CD4-positive, alpha-beta T cell (primary cell): Measurements from ENCODE around the gene CYP2A7. TPM values are rescaled to one million over a fixed set of nuclear protein-coding genes. Genes with fewer than 3 reads are reported as not detected.
"Not testable (repeated sequence)": the region's sequence is repeated elsewhere in the genome, so short reads cannot be mapped to it uniquely, and the experiment has no call there.

ENCODE experiments used
- ATAC-seq: fragments of 200-7000 bp; cut with Tn5 transposase; one replicate; pipeline ENCODE4 v1.10.0; 2022; ENCODE audit warnings: mild to moderate bottlenecking; ENCODE audit not compliant: poor library complexity
- CTCF ChIA-PET: fragments of 350-600 bp; sonication (Branson Sonifier 250); formaldehyde crosslinking; loops from one replicate; lab custom pipeline; 2021; ENCODE audit warnings: antibody characterized with exemption, inconsistent platforms; lab: Charles Lee
- POLR2A ChIA-PET: fragments of 350-600 bp; sonication (Branson Sonifier 250); formaldehyde crosslinking; loops from one replicate; lab custom pipeline; 2021; ENCODE audit warnings: antibody characterized with exemption, inconsistent platforms; lab: Charles Lee
- DNase-seq, 14 experiments: peaks; one replicate each; pipeline ENCODE4 v3.0.0-alpha.2; 2013 to 2020; ENCODE audit warnings: mixed read lengths in 2 of 14
- H3K27ac ChIP-seq, 2 donors: one replicate each; pipeline versions ENCODE4 v1.5.1 to v1.7.0; 2013; ENCODE audit warnings: low read length in 2 of 2, low read depth in 1 of 2, mild to moderate bottlenecking in 1 of 2
- H3K27me3 ChIP-seq, 2 experiments: 1 replicate in 1 of 2; 2 replicates in 1 of 2; pipeline versions ENCODE4 v1.6.1 to v1.7.0; 2013; ENCODE audit warnings: low read length in 2 of 2, control low read depth in 1 of 2, mild to moderate bottlenecking in 1 of 2, moderate library complexity in 1 of 2; ENCODE audit not compliant: insufficient read depth in 2 of 2, control insufficient read depth in 1 of 2
- H3K36me3 ChIP-seq: one replicate; pipeline ENCODE4 v1.6.1; 2013; ENCODE audit warnings: low read length, control low read depth; ENCODE audit not compliant: insufficient read depth
- H3K4me1 ChIP-seq: one replicate; pipeline ENCODE4 v1.6.1; 2013; ENCODE audit warnings: low read length, control low read depth; ENCODE audit not compliant: insufficient read depth
- H3K4me3 ChIP-seq: one replicate; pipeline ENCODE4 v1.5.1; 2013; ENCODE audit warnings: mild to moderate bottlenecking, low read length, moderate library complexity
- H3K9me3 ChIP-seq, 2 experiments: 1 replicate in 1 of 2; 2 replicates in 1 of 2; pipeline versions ENCODE4 v1.6.1 to v1.7.0; 2013; ENCODE audit warnings: low read length in 2 of 2, mild to moderate bottlenecking in 2 of 2, control low read depth in 1 of 2, moderate library complexity in 1 of 2; ENCODE audit not compliant: control insufficient read depth in 1 of 2, insufficient read depth in 1 of 2
- H3K27ac Mint-ChIP-seq: one replicate; pipeline ENCODE4 v1.8.0; 2020; ENCODE audit warnings: mixed read lengths
- H3K27me3 Mint-ChIP-seq: one replicate; pipeline ENCODE4 v1.8.0; 2021; ENCODE audit warnings: mixed read lengths
- H3K36me3 Mint-ChIP-seq: one replicate; pipeline ENCODE4 v1.8.0; 2021; ENCODE audit warnings: low read depth, mixed read lengths
- H3K4me1 Mint-ChIP-seq: one replicate; pipeline ENCODE4 v1.8.0; 2021; ENCODE audit warnings: low read depth, mixed read lengths
- H3K4me3 Mint-ChIP-seq: one replicate; pipeline ENCODE4 v1.8.0; 2020; ENCODE audit warnings: mild to moderate bottlenecking, mixed read lengths
- H3K9me3 Mint-ChIP-seq: one replicate; pipeline ENCODE4 v1.8.0; 2020; ENCODE audit warnings: mixed read lengths
- intact Hi-C, 2 experiments: fragments of 100-400 bp; cut with DNase I in 1 of 2; cut with micrococcal nuclease in 1 of 2; formaldehyde crosslinking; loops; one replicate each; pipeline versions ENCODE4 v1.15.1 to v1.9.0; 2023 to 2025; cut with DNase I, micrococcal nuclease
- total RNA-seq, 174 experiments: library from RNA in 2 of 174; stranded (reverse) in 2 of 174; gene quantifications; one replicate each; pipeline ENCODE4 v1.2.3 and lab custom pipeline; 2021 to 2026
- TF ChIP-seq, protein P1 (sequence below): fragments of 200-600 bp; IDR thresholded peaks from one replicate; pipeline ENCODE4 v1.8.0; 2022; ENCODE audit warnings: antibody characterized with exemption, mild to moderate bottlenecking

The CYP2A7 gene
- total RNA-seq, 2 experiments from 2014 or later: not detected

DNA sequence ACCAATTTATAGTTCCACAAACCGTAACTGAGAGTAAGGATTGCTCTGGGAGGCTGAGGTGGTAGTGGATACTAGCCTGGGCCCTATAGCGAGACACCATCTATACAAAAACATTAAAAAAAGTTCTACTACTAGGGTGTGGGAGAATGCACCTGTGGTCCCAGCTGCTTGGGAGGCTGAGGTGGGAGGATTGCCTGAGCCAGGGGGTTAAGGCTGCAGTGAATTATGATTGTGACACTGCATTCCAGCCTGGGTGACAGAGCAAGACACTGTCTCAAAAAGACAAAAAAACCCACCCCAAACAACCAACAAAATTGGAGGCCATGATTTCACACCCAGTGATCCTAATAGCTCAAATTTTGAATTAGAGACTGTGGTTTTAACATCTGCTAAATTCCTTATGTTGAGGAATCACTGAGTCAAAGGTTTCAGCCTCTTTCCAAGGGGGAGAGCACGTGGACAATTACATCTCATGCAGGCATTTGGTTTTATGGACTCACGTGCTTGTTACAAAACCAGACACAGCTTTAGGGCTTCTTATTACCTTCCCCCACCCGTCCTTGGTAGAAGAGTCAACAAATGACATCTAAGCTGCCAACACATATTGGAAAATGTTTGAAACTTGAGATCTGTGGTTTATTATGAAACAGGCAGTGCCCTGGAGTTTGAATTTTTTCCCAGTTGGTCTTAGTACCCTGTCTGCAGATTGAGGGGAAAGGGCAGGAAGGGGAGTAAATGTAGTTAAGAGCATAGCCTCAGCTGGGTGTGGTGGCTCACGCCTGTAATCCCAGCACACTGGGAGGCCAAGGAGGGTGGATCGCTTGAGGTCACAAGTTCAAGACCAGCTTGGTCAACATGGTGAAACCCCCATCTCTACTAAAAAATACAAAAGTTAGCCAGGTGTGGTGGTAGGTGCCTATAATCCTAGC lies 50.3 kb downstream of the CYP2A7 start:
- Mint-ChIP-seq H3K27me3 (no peaks in the 10 kb centered on the region), H3K27ac (peak overlapping the region; percentile 80), H3K9me3 (peaks cover 3% of the 10 kb centered on the region), H3K4me1 (peaks cover 35% of the 10 kb centered on the region), H3K36me3 (peaks cover 9% of the 10 kb centered on the region), H3K4me3 (no peak overlapping the region)
- intact Hi-C loops: no loop called here
- Histone ChIP-seq H3K27ac (no peak overlapping the region), H3K4me1 (peaks cover 15% of the 10 kb centered on the region), H3K4me3 (no peak overlapping the region), H3K27me3 (no peaks in the 10 kb centered on the region), H3K9me3 (no peaks in the 10 kb centered on the region), H3K36me3 (peaks cover 2% of the 10 kb centered on the region)
- ChIA-PET POLR2A (interaction anchor here (0.7 kb wide), 2 partner anchors 33 to 970 kb away, joined by 3 to 4 read pairs; partner anchors contain the start of gene EGLN2), CTCF (no interaction called here)
- no peak for ATAC-seq
- TF ChIP-seq, protein P1, sequence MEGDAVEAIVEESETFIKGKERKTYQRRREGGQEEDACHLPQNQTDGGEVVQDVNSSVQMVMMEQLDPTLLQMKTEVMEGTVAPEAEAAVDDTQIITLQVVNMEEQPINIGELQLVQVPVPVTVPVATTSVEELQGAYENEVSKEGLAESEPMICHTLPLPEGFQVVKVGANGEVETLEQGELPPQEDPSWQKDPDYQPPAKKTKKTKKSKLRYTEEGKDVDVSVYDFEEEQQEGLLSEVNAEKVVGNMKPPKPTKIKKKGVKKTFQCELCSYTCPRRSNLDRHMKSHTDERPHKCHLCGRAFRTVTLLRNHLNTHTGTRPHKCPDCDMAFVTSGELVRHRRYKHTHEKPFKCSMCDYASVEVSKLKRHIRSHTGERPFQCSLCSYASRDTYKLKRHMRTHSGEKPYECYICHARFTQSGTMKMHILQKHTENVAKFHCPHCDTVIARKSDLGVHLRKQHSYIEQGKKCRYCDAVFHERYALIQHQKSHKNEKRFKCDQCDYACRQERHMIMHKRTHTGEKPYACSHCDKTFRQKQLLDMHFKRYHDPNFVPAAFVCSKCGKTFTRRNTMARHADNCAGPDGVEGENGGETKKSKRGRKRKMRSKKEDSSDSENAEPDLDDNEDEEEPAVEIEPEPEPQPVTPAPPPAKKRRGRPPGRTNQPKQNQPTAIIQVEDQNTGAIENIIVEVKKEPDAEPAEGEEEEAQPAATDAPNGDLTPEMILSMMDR: no peak
- no peak for DNase-seq

DNA sequence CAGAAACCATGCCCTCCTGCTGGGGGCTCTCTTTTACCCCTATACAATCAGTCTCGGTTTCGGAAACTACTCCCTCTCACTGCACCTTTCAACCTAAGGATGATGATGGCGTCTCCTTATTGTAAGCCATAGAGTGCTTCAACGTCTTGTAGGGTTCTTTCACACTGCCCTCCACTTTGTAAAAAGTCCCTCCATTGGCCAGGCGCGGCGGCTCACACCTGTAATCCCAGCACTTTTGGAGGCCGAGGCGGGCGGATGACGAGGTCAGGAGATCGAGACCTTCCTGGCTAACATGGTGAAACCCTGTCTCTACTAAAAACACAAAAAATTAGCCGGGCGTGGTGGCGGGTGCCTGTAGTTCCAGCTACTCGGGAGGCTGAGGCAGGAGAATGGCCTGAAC lies 51.3 kb downstream of the CYP2A7 start:
- POLR2A ChIA-PET, H3K4me3 ChIP-seq, H3K9me3 ChIP-seq, H3K27ac ChIP-seq, H3K27me3 ChIP-seq, H3K36me3 Mint-ChIP-seq, intact Hi-C loops, H3K9me3 Mint-ChIP-seq, H3K36me3 ChIP-seq, ATAC-seq, CTCF ChIA-PET, DNase-seq, H3K4me3 Mint-ChIP-seq, H3K27me3 Mint-ChIP-seq: not testable (repeated sequence)
- Mint-ChIP-seq H3K4me1 (peaks cover 40% of the 10 kb centered on the region), H3K27ac (peak overlapping the region; percentile 85)
- peaks cover 23% of the 10 kb centered on the region for H3K4me1 ChIP-seq

DNA sequence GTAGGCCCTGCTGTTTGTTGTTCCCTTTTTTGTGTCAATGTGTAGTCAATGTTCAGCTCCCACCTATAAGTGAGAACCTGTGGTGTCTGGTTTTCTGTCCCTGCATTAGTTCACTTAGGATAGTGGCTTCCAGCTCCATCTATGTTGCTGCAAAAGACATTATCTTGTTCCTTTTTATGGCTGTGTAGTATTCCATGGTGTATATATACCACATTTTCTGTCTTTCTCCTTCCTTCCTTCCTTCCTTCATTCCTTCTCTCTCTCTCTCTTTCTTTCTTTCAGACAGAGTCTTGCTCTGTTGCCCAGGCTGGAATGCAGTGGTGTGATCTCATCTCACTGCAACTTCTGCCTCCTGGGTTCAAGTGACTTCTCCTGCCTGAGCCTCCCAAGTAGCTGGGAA lies 52.8 kb downstream of the CYP2A7 start:
- CTCF ChIA-PET: no interaction called here
- ATAC-seq (no peak), DNase-seq (peak in 1 of 14 experiments; percentile 6)
- Mint-ChIP-seq H3K36me3 (peaks cover 9% of the 10 kb centered on the region), H3K4me1 (peaks cover 44% of the 10 kb centered on the region), H3K27ac (peak overlapping the region; percentile 85), H3K9me3 (peaks cover 3% of the 10 kb centered on the region), H3K27me3 (no peaks in the 10 kb centered on the region), H3K4me3 (no peak overlapping the region)
- H3K9me3 ChIP-seq: no peaks in the 10 kb centered on the region
- no peaks in the 10 kb centered on the region for H3K27me3 ChIP-seq
- POLR2A ChIA-PET: no interaction called here
- intact Hi-C loops: no loop called here
- H3K4me3 ChIP-seq: no peak overlapping the region
- H3K4me1 ChIP-seq: peaks cover 26% of the 10 kb centered on the region
- TF ChIP-seq, protein P1: no peak
- H3K36me3 ChIP-seq: peaks cover 2% of the 10 kb centered on the region
- H3K27ac ChIP-seq: no peak overlapping the region
